Left lung (tissue), 10 donors: Measurements from ENCODE around the gene PPM1G. TPM values are rescaled to one million over a fixed set of nuclear protein-coding genes. Genes with fewer than 3 reads are reported as not detected.

ENCODE experiments used
- ATAC-seq: fragments of 200-7000 bp; cut with Tn5 transposase; one replicate; pipeline ENCODE4 v1.9.1; 2020; ENCODE audit warnings: moderate library complexity
- DNase-seq, 4 donors: peaks; one replicate each; pipeline ENCODE4 v3.0.0-alpha.2; 2013 to 2020
- H3K27ac ChIP-seq, 2 donors: fragments of 200-600 bp; sonication (generic) in 1 of 2; one replicate each; pipeline versions ENCODE4 v1.5.0 to v1.8.0; 2020 to 2021
- H3K27me3 ChIP-seq, 2 donors: fragments of 200-600 bp; sonication (generic) in 1 of 2; one replicate each; pipeline versions ENCODE4 v1.5.0 to v1.8.0; 2020 to 2021
- H3K36me3 ChIP-seq, 2 donors: fragments of 200-600 bp; sonication (generic) in 1 of 2; one replicate each; pipeline versions ENCODE4 v1.5.0 to v1.8.0; 2020 to 2021
- H3K4me1 ChIP-seq, 2 donors: fragments of 200-600 bp; one replicate each; pipeline ENCODE4 v1.8.0; 2021
- H3K4me3 ChIP-seq, 2 donors: fragments of 200-600 bp; sonication (generic) in 1 of 2; one replicate each; pipeline versions ENCODE4 v1.5.0 to v1.8.0; 2020 to 2021; ENCODE audit warnings: mild to moderate bottlenecking in 1 of 2
- H3K9me3 ChIP-seq, 2 donors: fragments of 200-600 bp; sonication (generic) in 1 of 2; one replicate each; pipeline versions ENCODE4 v1.5.0 to v1.8.0; 2020 to 2021
- CTCF ChIP-seq, 2 donors: fragments of 200-600 bp; sonication (generic) in 1 of 2; IDR thresholded peaks; one replicate each; pipeline versions ENCODE4 v1.5.0 to v1.8.0; 2021; ENCODE audit warnings: antibody characterized with exemption in 2 of 2
- intact Hi-C, 2 donors: fragments of 100-400 bp; cut with DNase I; formaldehyde crosslinking; loops; one replicate each; pipeline versions ENCODE4 v1.11.2 to v1.14.2; 2022
- polyA plus RNA-seq, 6 donors: library from polyadenylated mRNA; unstranded; fragments of 120-200 nt; gene quantifications; one replicate each; pipeline ENCODE4 v1.2.1, GENCODE V29; 2013; ENCODE audit not compliant: insufficient read length in 6 of 6
- total RNA-seq, 2 donors: library from RNA; stranded (reverse); fragmentation: NEBNext Ultra II Directional; extraction: Animal tissue kit (Norgen Biotek cat#: 25700); gene quantifications; one replicate each; pipeline ENCODE4 v1.2.1, GENCODE V29; 2021
- donor health status: DM: no; HTN: yes; CAD: no.
- donor health status: DM: no; HTN: no; CAD: no.

Gene PPM1G
- total and polyA plus RNA-seq, 8 donors = 55.5 to 88.0 (median 77.1) TPM

GRCh38 chr2:27370026-27370815 lies 39.2 kb downstream of the PPM1G start, which contains the start of the genes EIF2B4 and SNX17:
Gene EIF2B4, minus strand, starts transcription at chr2:27370338. Its CDS starts 24 bp downstream, at chr2:27370314.
Gene SNX17, plus strand, starts transcription at chr2:27370616. Its CDS starts 128 bp downstream, at chr2:27370744.
- DNase-seq = peak; percentile 99 to 100 (median 99)
- no peaks in the 10 kb centered on the region for H3K27me3 ChIP-seq
- H3K27ac ChIP-seq = peak within 1 kb of the TSS; percentile 82 to 94
- H3K36me3 ChIP-seq = peaks cover 0 to 65% of the 10 kb centered on the region in 2 donors
- H3K4me1 ChIP-seq = peaks cover 31 to 37% of the 10 kb centered on the region in 2 donors
- no peaks in the 10 kb centered on the region for H3K9me3 ChIP-seq
- ATAC-seq = peak; percentile 94
- peak; percentile 69 for TF ChIP-seq CTCF (IDR thresholded peaks at IDR 0.05)
- intact Hi-C loops = no loop called here
- H3K4me3 ChIP-seq = peak within 1 kb of the TSS; percentile 95 to 97

GRCh38 chr2:27369471-27370025 lies 39.8 kb downstream of the PPM1G start:
- H3K9me3 ChIP-seq = no peaks in the 10 kb centered on the region
- ATAC-seq (peak; percentile 50), DNase-seq (peak in 1 of 4 donors; percentile 71)
- peaks cover 0 to 65% of the 10 kb centered on the region in 2 donors for H3K36me3 ChIP-seq
- intact Hi-C loops = no loop called here
- peaks cover 31 to 37% of the 10 kb centered on the region in 2 donors for H3K4me1 ChIP-seq
- no peak for TF ChIP-seq CTCF (IDR thresholded peaks at IDR 0.05)
- peak overlapping the region; percentile 79 to 94 for H3K27ac ChIP-seq
- peak overlapping the region; percentile 62 to 97 for H3K4me3 ChIP-seq
- H3K27me3 ChIP-seq = no peaks in the 10 kb centered on the region

DNA sequence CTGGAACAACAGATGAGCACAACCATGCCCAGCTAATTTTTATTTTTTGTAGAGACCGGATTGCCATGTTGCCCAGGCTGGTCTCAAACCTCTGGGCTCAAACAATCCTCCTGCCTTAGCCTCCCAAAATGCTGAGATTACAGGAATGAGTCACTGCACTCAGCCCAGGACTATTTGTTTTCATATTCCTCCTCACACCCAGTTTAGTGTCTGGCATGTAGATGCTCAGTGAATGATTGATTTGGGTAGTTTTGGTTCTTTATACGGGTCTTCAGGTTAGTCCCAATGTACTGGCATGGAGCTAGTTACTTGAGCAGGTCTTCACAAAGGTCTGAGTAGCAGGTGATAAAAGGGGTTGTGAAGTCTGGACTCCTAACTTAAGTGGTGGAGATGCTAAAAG lies 45.5 kb downstream of the PPM1G start:
- peaks cover 0 to 59% of the 10 kb centered on the region in 2 donors for H3K36me3 ChIP-seq
- no peak for TF ChIP-seq CTCF (IDR thresholded peaks at IDR 0.05)
- no peak for DNase-seq
- H3K4me1 ChIP-seq = peaks cover 6% of the 10 kb centered on the region in 2 donors
- no peaks in the 10 kb centered on the region for H3K9me3 ChIP-seq
- no peak overlapping the region for H3K4me3 ChIP-seq
- ATAC-seq = no peak
- H3K27ac ChIP-seq = no peak overlapping the region
- intact Hi-C loops = no loop called here
- H3K27me3 ChIP-seq = no peaks in the 10 kb centered on the region

DNA sequence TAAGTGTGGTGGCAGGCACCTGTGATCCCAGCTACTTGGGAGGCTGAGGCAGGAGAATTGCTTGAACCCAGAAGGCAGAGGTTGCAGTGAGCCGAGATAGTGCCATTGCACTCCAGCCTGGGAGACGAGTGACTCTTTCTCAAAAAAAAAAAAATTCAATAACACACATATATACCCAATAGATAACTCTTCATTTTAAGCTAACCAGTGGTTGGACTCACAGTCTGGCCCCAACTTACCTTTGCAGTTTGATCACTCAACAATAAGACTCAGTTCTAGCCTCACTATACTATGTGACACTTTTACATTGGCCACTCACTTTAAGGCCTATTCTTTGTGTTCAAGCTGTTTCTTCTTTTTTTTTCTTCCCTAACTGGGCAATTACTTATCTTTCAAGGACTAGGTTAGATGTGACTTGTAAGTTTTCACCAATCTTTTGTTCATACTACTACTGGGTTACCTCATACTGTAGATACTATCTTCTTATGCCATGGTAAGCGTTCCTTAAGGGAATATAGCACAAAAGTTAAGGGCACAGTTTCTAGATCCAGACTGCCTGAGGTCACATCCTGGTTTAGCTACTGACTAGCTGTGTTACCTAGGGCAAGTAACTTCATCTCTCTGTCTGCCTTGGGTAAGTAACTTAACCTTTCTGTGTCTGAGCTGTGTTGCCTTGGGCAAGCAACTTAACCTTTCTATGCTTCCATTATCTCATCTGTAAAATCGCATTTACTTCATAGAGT lies 46.5 kb downstream of the PPM1G start:
- ATAC-seq (no peak), DNase-seq (no peak)
- Histone ChIP-seq H3K36me3 (peaks cover 0 to 48% of the 10 kb centered on the region in 2 donors), H3K4me1 (peaks cover 2 to 8% of the 10 kb centered on the region in 2 donors), H3K4me3 (no peak overlapping the region), H3K9me3 (no peaks in the 10 kb centered on the region), H3K27ac (no peak overlapping the region), H3K27me3 (no peaks in the 10 kb centered on the region)
- intact Hi-C loops = no loop called here
- TF ChIP-seq CTCF (IDR thresholded peaks at IDR 0.05) = no peak
